B cell (primary cell): Measurements from ENCODE around the gene CACNG4.

ENCODE experiments used
- CTCF ChIP-seq: fragments of 200-600 bp; IDR thresholded peaks from one replicate; pipeline ENCODE4 v1.8.0; 2022; ENCODE audit warnings: antibody characterized with exemption, mild to moderate bottlenecking
- EZH2 ChIP-seq: IDR thresholded peaks from 2 replicates; pipeline ENCODE4 v1.6.1; 2012; ENCODE audit warnings: borderline replicate concordance, low read depth, mild to moderate bottlenecking, moderate library complexity, low read length; ENCODE audit not compliant: insufficient read depth, poor library complexity, severe bottlenecking

- TF ChIP-seq CTCF (no peak), EZH2 (no peak)
Measured at GRCh38 chr17:67017910-67018309, 53.4 kb downstream of the CACNG4 start.
